Measurements from ENCODE around the gene MSH4. TPM values are rescaled to one million over a fixed set of nuclear protein-coding genes. Genes with fewer than 3 reads are reported as not detected.

Gene MSH4
- total RNA-seq, 3 donors from 2014 or later, result 0.32 to 0.88 (median 0.66) TPM

GRCh38 chr1:75861831-75862230 lies 65.1 kb downstream of the MSH4 start:
- intact Hi-C loops (cut with DNase I; ENCODE audit: low total_unique reads), result no loop called here
- H3K9me3 ChIP-seq, result no peaks in the 10 kb centered on the region
- TF ChIP-seq POLR2A (IDR thresholded peaks at IDR 0.05) (no peak), POLR2AphosphoS5 (IDR thresholded peaks at IDR 0.05) (no peak), CTCF (IDR thresholded peaks at IDR 0.05) (no peak)

GRCh38 chr1:75870951-75871350 lies 74.3 kb downstream of the MSH4 start:
- Histone ChIP-seq H3K4me1 (no peaks in the 10 kb centered on the region), H3K9me3 (no peaks in the 10 kb centered on the region), H3K27ac (no peak overlapping the region), H3K27me3 (no peaks in the 10 kb centered on the region), H3K4me3 (no peak overlapping the region), H3K36me3 (no peaks in the 10 kb centered on the region)
- intact Hi-C loops (cut with DNase I; ENCODE audit: low total_unique reads), result no loop called here
- TF ChIP-seq CTCF (IDR thresholded peaks at IDR 0.05) (no peak), POLR2A (IDR thresholded peaks at IDR 0.05) (no peak), POLR2AphosphoS5 (IDR thresholded peaks at IDR 0.05) (no peak)
- DNase-seq (ENCODE audit: low spot score in 2 of 2), result no peak

More at GRCh38 chr1:75861831-75862230, 65.1 kb downstream of the MSH4 start:
- Histone ChIP-seq H3K27me3 (no peaks in the 10 kb centered on the region), H3K4me3 (no peak overlapping the region), H3K27ac (no peak overlapping the region), H3K36me3 (no peaks in the 10 kb centered on the region), H3K4me1 (no peaks in the 10 kb centered on the region)
- no peak for DNase-seq (ENCODE audit: low spot score in 2 of 2)

- TF ChIP-seq CTCF (IDR thresholded peaks at IDR 0.05) (no peak), POLR2AphosphoS5 (IDR thresholded peaks at IDR 0.05) (no peak), POLR2A (IDR thresholded peaks at IDR 0.05) (no peak)
- intact Hi-C loops (cut with DNase I; ENCODE audit: low total_unique reads), result no loop called here
- Histone ChIP-seq H3K27me3 (no peaks in the 10 kb centered on the region), H3K27ac (no peak overlapping the region), H3K4me3 (no peak overlapping the region), H3K4me1 (no peaks in the 10 kb centered on the region), H3K9me3 (no peaks in the 10 kb centered on the region), H3K36me3 (no peaks in the 10 kb centered on the region)
- no peak for DNase-seq (ENCODE audit: low spot score in 2 of 2)
Measured at GRCh38 chr1:75879985-75880384, 83.3 kb downstream of the MSH4 start.

- Histone ChIP-seq H3K27me3 (no peaks in the 10 kb centered on the region), H3K36me3 (no peaks in the 10 kb centered on the region), H3K27ac (no peak overlapping the region), H3K4me3 (no peak overlapping the region), H3K4me1 (no peaks in the 10 kb centered on the region), H3K9me3 (no peaks in the 10 kb centered on the region)
- no peak for DNase-seq (ENCODE audit: low spot score in 2 of 2)
- TF ChIP-seq POLR2AphosphoS5 (IDR thresholded peaks at IDR 0.05), result no peak
- no peak for TF ChIP-seq POLR2A (IDR thresholded peaks at IDR 0.05)
- TF ChIP-seq CTCF (IDR thresholded peaks at IDR 0.05), result no peak
- intact Hi-C loops (cut with DNase I; ENCODE audit: low total_unique reads), result no loop called here
Measured at GRCh38 chr1:75884437-75884836, 87.8 kb downstream of the MSH4 start.

- intact Hi-C loops (cut with DNase I; ENCODE audit: low total_unique reads), result no loop called here
- no peak for DNase-seq (ENCODE audit: low spot score in 2 of 2)
- H3K27ac ChIP-seq, result no peak overlapping the region
- TF ChIP-seq CTCF (IDR thresholded peaks at IDR 0.05) (no peak), POLR2A (IDR thresholded peaks at IDR 0.05) (no peak), POLR2AphosphoS5 (IDR thresholded peaks at IDR 0.05) (no peak)
- H3K27me3 ChIP-seq, result no peaks in the 10 kb centered on the region
- H3K36me3 ChIP-seq, result no peaks in the 10 kb centered on the region
- no peak overlapping the region for H3K4me3 ChIP-seq
- H3K4me1 ChIP-seq, result no peaks in the 10 kb centered on the region
- H3K9me3 ChIP-seq, result peaks cover 0 to 5% of the 10 kb centered on the region in 2 donors
Measured at GRCh38 chr1:75901371-75901770, 104.7 kb downstream of the MSH4 start.
